ENCODE measurements around the gene TGFB1. TPM values are rescaled to one million over a fixed set of nuclear protein-coding genes. Genes with fewer than 3 reads are reported as not detected.

The TGFB1 gene
- total RNA-seq, 4 donors from 2014 or later: 12.4 to 29.1 (median 21.4) TPM

GRCh38 chr19:41307954-41308449, 45.7 kb downstream of the TGFB1 start:
- TF ChIP-seq CTCF (IDR thresholded peaks at IDR 0.05; ENCODE audit: low read depth): no peak

- TF ChIP-seq CTCF (IDR thresholded peaks at IDR 0.05; ENCODE audit: low read depth): no peak
Measured at GRCh38 chr19:41307090-41307875, 46.4 kb downstream of the TGFB1 start.

GRCh38 chr19:41305927-41306793, 47.6 kb downstream of the TGFB1 start:
- no peak for TF ChIP-seq CTCF (IDR thresholded peaks at IDR 0.05; ENCODE audit: low read depth)

- TF ChIP-seq CTCF (IDR thresholded peaks at IDR 0.05; ENCODE audit: low read depth): no peak
Measured at GRCh38 chr19:41304706-41305483, 48.8 kb downstream of the TGFB1 start.

- TF ChIP-seq CTCF (IDR thresholded peaks at IDR 0.05; ENCODE audit: low read depth): no peak
Measured at GRCh38 chr19:41303954-41304353, 49.8 kb downstream of the TGFB1 start.

- no peak for TF ChIP-seq CTCF (IDR thresholded peaks at IDR 0.05; ENCODE audit: low read depth)
Measured at GRCh38 chr19:41302624-41303351, 50.9 kb downstream of the TGFB1 start.
